Gastrocnemius medialis (tissue), 4 donors: ENCODE data around the gene RTL9. TPM values are rescaled to one million over a fixed set of nuclear protein-coding genes. Genes with fewer than 3 reads are reported as not detected.
"Not testable (repeated sequence)": the region's sequence is repeated elsewhere in the genome, so short reads cannot be mapped to it uniquely, and the experiment has no call there.

Experiments used
- ATAC-seq, 2 donors: fragments of 150-250 bp; one replicate each; pipeline ENCODE4 v1.9.1; 2016
- DNase-seq, 2 donors: peaks; one replicate each; pipeline ENCODE4 v3.0.0-alpha.2; 2019
- H3K27ac ChIP-seq, 4 donors: fragments of 200-600 bp; sonication (generic); 1 replicate in 1 of 4; 2 replicates in 3 of 4; pipeline ENCODE4 v1.5.1; 2016 to 2018; ENCODE audit warnings: mild to moderate bottlenecking in 2 of 4, moderate library complexity in 1 of 4
- H3K27me3 ChIP-seq, 3 donors: fragments of 200-600 bp; sonication (generic) in 2 of 3; 1 replicate in 1 of 3; 2 replicates in 2 of 3; pipeline versions ENCODE4 v1.5.1 to v1.6.0; 2016 to 2019; ENCODE audit warnings: mild to moderate bottlenecking in 1 of 3, moderate library complexity in 1 of 3
- H3K36me3 ChIP-seq, 2 donors: fragments of 200-600 bp; sonication (generic) in 1 of 2; one replicate each; pipeline ENCODE4 v1.5.1; 2017 to 2018
- H3K4me1 ChIP-seq, 2 donors: fragments of 200-600 bp; sonication (generic) in 1 of 2; one replicate each; pipeline ENCODE4 v1.5.1; 2016 to 2017; ENCODE audit warnings: mild to moderate bottlenecking in 2 of 2
- H3K4me3 ChIP-seq, 4 donors: fragments of 200-600 bp; sonication (generic) in 3 of 4; 1 replicate in 1 of 4; 2 replicates in 3 of 4; pipeline ENCODE4 v1.5.1; 2016 to 2019; ENCODE audit warnings: mild to moderate bottlenecking in 2 of 4
- H3K9me3 ChIP-seq, 3 donors: fragments of 200-600 bp; sonication (generic) in 2 of 3; 1 replicate in 1 of 3; 2 replicates in 2 of 3; pipeline ENCODE4 v1.5.1; 2016 to 2019
- CTCF ChIP-seq, 5 experiments: fragments of 450-650 bp in 3 of 5; fragments of 200-600 bp in 2 of 5; sonication (generic) in 2 of 5; IDR thresholded peaks in 4 of 5; conservative IDR thresholded peaks in 1 of 5; 1 replicate in 4 of 5; 2 replicates in 1 of 5; pipeline ENCODE4 v1.5.1; 2016 to 2019; ENCODE audit warnings: antibody characterized with exemption in 5 of 5, mild to moderate bottlenecking in 3 of 5, moderate library complexity in 3 of 5
- POLR2A ChIP-seq, 2 donors: fragments of 450-650 bp; IDR thresholded peaks; one replicate each; pipeline ENCODE4 v1.6.1; 2017; ENCODE audit warnings: antibody characterized with exemption in 2 of 2, mild to moderate bottlenecking in 2 of 2, moderate library complexity in 2 of 2
- in situ Hi-C, 4 donors: fragments of 200-750 bp; cut with MboI; loops; one replicate each; pipeline versions ENCODE4 v1.15.0 to v1.8.0; 2017; ENCODE audit warnings: low sequenced_read_pairs in 4 of 4
- intact Hi-C: fragments of 100-400 bp; cut with DNase I; formaldehyde crosslinking; loops from one replicate; pipeline ENCODE4 v1.15.1; 2023; ENCODE audit warnings: low total_unique reads
- total RNA-seq, 4 donors: library from RNA; depleted of rRNA; stranded (reverse); fragments of >200 nt; gene quantifications; one replicate each; pipeline versions ENCODE4 v1.1.0 to v1.2.3, GENCODE V29; 2016

The RTL9 gene
- total RNA-seq, 4 donors from 2014 or later, result 0.07 to 0.29 TPM; not detected in 2

- no peak overlapping the region for H3K27ac ChIP-seq
- ATAC-seq (no peak), DNase-seq (no peak)
- in situ Hi-C loops (loop anchor here (10.0 to 25.0 kb wide), 2 partner anchors 250 to 492 kb away; no protein-coding TSS in a partner anchor), intact Hi-C loops (loop anchor here (10.0 kb wide), 1 partner anchor 60 kb away; a partner anchor contains a TSS)
- no peak overlapping the region for H3K4me3 ChIP-seq
- H3K9me3 ChIP-seq, result no peaks in the 10 kb centered on the region
- no peaks in the 10 kb centered on the region for H3K27me3 ChIP-seq
- no peaks in the 10 kb centered on the region for H3K4me1 ChIP-seq
- no peaks in the 10 kb centered on the region for H3K36me3 ChIP-seq
- TF ChIP-seq POLR2A (IDR thresholded peaks at IDR 0.05) (no peak), CTCF (IDR thresholded peaks at IDR 0.05 in 4 of 5, conservative IDR thresholded peaks at IDR 0.05 in 1 of 5) (no peak)
These were observed 45.7 kb downstream of the RTL9 start for GRCh38 chrX:110404376-110404775.

GRCh38 chrX:110406250-110406649 lies 47.6 kb downstream of the RTL9 start:
- not testable (repeated sequence) for H3K9me3 ChIP-seq, H3K27ac ChIP-seq, H3K4me1 ChIP-seq, H3K27me3 ChIP-seq, DNase-seq, H3K4me3 ChIP-seq, H3K36me3 ChIP-seq, ATAC-seq
- intact Hi-C loops, result loop anchor here (5.0 to 10.0 kb wide), 2 partner anchors 61 to 89 kb away; partner anchors contain the start of gene AMMECR1
- in situ Hi-C loops, result loop anchor here (5.0 to 25.0 kb wide), 4 partner anchors 244 to 494 kb away; no protein-coding TSS in a partner anchor

GRCh38 chrX:110406822-110407221 lies 48.2 kb downstream of the RTL9 start:
- H3K36me3 ChIP-seq, result no peaks in the 10 kb centered on the region
- H3K4me1 ChIP-seq, result no peaks in the 10 kb centered on the region
- DNase-seq, result no peak
- ATAC-seq, result no peak
- in situ Hi-C loops, result loop anchor here (5.0 to 25.0 kb wide), 4 partner anchors 245 to 495 kb away; no protein-coding TSS in a partner anchor
- intact Hi-C loops, result loop anchor here (5.0 to 10.0 kb wide), 2 partner anchors 62 to 90 kb away; partner anchors contain the start of gene AMMECR1
- no peak overlapping the region for H3K4me3 ChIP-seq
- no peak overlapping the region for H3K27ac ChIP-seq
- no peak for TF ChIP-seq POLR2A (IDR thresholded peaks at IDR 0.05)
- TF ChIP-seq CTCF (IDR thresholded peaks at IDR 0.05 in 4 of 5, conservative IDR thresholded peaks at IDR 0.05 in 1 of 5), result no peak
- no peaks in the 10 kb centered on the region for H3K9me3 ChIP-seq
- no peaks in the 10 kb centered on the region for H3K27me3 ChIP-seq

- no peak for TF ChIP-seq POLR2A (IDR thresholded peaks at IDR 0.05)
- TF ChIP-seq CTCF (IDR thresholded peaks at IDR 0.05 in 4 of 5, conservative IDR thresholded peaks at IDR 0.05 in 1 of 5), result peak; percentile 33 to 80 (median 69)
- no peak overlapping the region for H3K4me3 ChIP-seq
- no peaks in the 10 kb centered on the region for H3K4me1 ChIP-seq
- DNase-seq (peak in 1 of 2 donors; percentile 23), ATAC-seq (peak; percentile 83 to 84)
- H3K27ac ChIP-seq, result no peak overlapping the region
- in situ Hi-C loops (loop anchor here (5.0 to 25.0 kb wide), 4 partner anchors 246 to 496 kb away; no protein-coding TSS in a partner anchor), intact Hi-C loops (loop anchor here (1.0 to 10.0 kb wide), 3 partner anchors 63 to 248 kb away; partner anchors contain the start of gene AMMECR1)
- no peaks in the 10 kb centered on the region for H3K36me3 ChIP-seq
- H3K27me3 ChIP-seq, result no peaks in the 10 kb centered on the region
- H3K9me3 ChIP-seq, result no peaks in the 10 kb centered on the region
These were observed 49.4 kb downstream of the RTL9 start for GRCh38 chrX:110407910-110408545.

Other genes starting within 250 kb of the RTL9 start
- gene AMMECR1, start 40.8 kb upstream of the RTL9 start, total RNA-seq, result 1 to 10 TPM; 1.2 to 2.6 (median 1.9) TPM